Vagina (tissue), 2 donors: ENCODE measurements around the gene TOR2A. TPM values are rescaled to one million over a fixed set of nuclear protein-coding genes. Genes with fewer than 3 reads are reported as not detected.
A peak's percentile ranks its signal among the peaks of the same experiment; 100 is the strongest.

Source experiments
- DNase-seq, 2 donors: peaks; one replicate each; pipeline ENCODE4 v3.0.0-alpha.2; 2017; ENCODE audit errors: extremely low spot score in 2 of 2
- H3K27ac ChIP-seq: fragments of 200-600 bp; sonication (generic); one replicate; pipeline ENCODE4 v1.5.1; 2019
- H3K27me3 ChIP-seq: fragments of 200-600 bp; sonication (generic); one replicate; pipeline ENCODE4 v1.5.1; 2019
- H3K36me3 ChIP-seq, 2 donors: fragments of 200-600 bp; sonication (generic); one replicate each; pipeline ENCODE4 v1.5.1; 2017 to 2019
- H3K4me1 ChIP-seq: fragments of 200-600 bp; sonication (generic); one replicate; pipeline ENCODE4 v1.5.1; 2019
- H3K4me3 ChIP-seq, 2 donors: fragments of 200-600 bp; sonication (generic); 1 replicate in 1 of 2; 2 replicates in 1 of 2; pipeline ENCODE4 v1.5.1; 2016 to 2019
- H3K9me3 ChIP-seq: fragments of 200-600 bp; sonication (generic); one replicate; pipeline ENCODE4 v1.5.1; 2019
- POLR2A ChIP-seq, 2 donors: fragments of 450-650 bp; IDR thresholded peaks; one replicate each; pipeline ENCODE4 v1.6.1; 2017; ENCODE audit warnings: antibody characterized with exemption in 2 of 2, mild to moderate bottlenecking in 2 of 2, moderate library complexity in 2 of 2
- POLR2AphosphoS5 ChIP-seq, 2 donors: sonication (generic); formaldehyde crosslinking; IDR thresholded peaks; one replicate each; pipeline ENCODE4 v1.9.0; 2017; ENCODE audit warnings: antibody characterized with exemption in 2 of 2, mild to moderate bottlenecking in 2 of 2, low read depth in 1 of 2; ENCODE audit not compliant: insufficient read depth in 1 of 2
- intact Hi-C: fragments of 100-400 bp; cut with DNase I; formaldehyde crosslinking; loops from one replicate; pipeline ENCODE4 v1.15.1; 2023
- total RNA-seq: library from RNA; depleted of rRNA; stranded (reverse); fragments of >200 nt; gene quantifications from one replicate; pipeline ENCODE4 v1.2.3, GENCODE V29; 2016
- TF ChIP-seq, protein P1 (sequence below), 3 experiments: fragments of 450-650 bp in 2 of 3; fragments of 200-600 bp in 1 of 3; sonication (generic) in 1 of 3; IDR thresholded peaks; one replicate each; pipeline ENCODE4 v1.5.1; 2017 to 2019; ENCODE audit warnings: antibody characterized with exemption in 3 of 3, mild to moderate bottlenecking in 2 of 3, moderate library complexity in 2 of 3

Gene TOR2A
- total RNA-seq, 1 donor from 2014 or later, result 12.3 TPM

DNA sequence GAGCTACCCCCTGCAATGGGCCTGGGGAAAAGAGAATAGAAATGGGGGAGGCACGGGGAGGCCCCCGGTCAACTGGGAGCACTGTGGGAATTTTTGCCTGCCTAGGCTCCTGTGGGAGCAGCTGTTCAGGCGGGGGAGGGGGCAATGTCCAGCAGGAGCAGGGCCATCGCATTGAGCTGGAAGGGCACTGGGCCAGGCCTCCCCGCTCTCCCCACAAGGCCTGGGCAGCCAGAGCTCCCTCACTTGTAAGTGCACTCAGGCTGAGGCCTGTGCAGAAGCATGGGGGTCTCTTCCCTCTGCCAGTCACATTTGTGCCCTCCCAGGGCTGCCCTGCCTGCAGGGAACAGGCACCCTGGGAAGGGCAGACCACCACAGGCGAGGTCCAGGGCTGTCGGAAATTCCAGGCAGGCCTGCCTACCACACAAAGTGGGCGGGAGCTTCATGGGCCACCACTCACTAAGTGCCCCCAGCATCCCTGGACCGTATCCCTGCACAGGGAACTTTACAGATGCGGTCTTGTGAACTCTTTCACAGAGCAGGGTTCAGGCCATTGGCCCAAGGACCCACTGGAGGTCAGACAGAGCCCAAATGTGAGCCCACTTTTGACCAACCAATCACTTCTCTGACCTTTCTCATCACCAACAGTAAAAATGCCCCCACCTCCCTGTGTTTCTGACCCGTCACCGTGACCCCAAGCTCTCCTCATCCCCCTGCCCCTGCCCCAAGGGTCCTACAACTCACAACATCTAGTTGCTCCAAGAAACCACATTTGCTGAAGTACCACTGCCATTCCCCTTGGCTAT is 29.3 kb downstream of the TOR2A start:
- Histone ChIP-seq H3K27me3 (no peaks in the 10 kb centered on the region), H3K9me3 (no peaks in the 10 kb centered on the region), H3K4me1 (no peaks in the 10 kb centered on the region), H3K4me3 (no peak overlapping the region), H3K27ac (no peak overlapping the region), H3K36me3 (no peaks in the 10 kb centered on the region)
- no peak for DNase-seq
- no peak for TF ChIP-seq POLR2AphosphoS5 (IDR thresholded peaks at IDR 0.05; ENCODE audit: insufficient read depth in 1 of 2, low read depth in 1 of 2)
- no peak for TF ChIP-seq POLR2A (IDR thresholded peaks at IDR 0.05)
- TF ChIP-seq, protein P1, sequence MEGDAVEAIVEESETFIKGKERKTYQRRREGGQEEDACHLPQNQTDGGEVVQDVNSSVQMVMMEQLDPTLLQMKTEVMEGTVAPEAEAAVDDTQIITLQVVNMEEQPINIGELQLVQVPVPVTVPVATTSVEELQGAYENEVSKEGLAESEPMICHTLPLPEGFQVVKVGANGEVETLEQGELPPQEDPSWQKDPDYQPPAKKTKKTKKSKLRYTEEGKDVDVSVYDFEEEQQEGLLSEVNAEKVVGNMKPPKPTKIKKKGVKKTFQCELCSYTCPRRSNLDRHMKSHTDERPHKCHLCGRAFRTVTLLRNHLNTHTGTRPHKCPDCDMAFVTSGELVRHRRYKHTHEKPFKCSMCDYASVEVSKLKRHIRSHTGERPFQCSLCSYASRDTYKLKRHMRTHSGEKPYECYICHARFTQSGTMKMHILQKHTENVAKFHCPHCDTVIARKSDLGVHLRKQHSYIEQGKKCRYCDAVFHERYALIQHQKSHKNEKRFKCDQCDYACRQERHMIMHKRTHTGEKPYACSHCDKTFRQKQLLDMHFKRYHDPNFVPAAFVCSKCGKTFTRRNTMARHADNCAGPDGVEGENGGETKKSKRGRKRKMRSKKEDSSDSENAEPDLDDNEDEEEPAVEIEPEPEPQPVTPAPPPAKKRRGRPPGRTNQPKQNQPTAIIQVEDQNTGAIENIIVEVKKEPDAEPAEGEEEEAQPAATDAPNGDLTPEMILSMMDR (IDR thresholded peaks at IDR 0.05), result no peak
- intact Hi-C loops, result no loop called here

DNA sequence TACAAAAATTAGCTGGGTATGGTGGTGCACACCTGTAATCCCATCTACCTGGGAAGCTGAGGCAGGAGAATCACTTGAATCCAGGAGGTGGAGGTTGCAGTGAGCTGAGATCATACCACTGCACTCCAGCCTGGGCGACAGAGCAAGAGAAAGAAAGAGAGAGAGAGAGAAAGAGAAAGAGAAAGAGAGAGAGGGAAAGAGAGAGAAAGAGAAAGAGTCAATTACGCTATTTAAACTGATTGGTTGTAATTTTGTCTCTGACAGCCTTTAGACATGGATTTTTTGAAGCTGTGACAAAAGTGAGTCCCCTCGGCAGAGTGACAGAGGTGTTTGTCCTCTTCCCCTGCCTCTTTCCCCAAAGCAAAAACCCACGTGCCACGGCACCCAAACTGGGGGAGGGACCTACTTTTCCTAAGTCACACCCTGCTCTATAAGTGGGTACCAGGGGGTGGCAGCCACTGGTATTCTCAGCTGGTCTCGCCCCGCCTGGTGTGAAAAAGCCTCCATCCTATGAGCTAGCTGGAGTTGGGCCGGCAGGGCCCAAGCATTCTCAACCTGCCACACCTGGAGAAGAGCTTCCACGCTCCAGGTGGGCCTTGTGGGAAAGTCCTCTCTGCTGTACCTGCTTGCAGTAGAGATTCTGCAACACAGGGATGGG is 31.7 kb downstream of the TOR2A start:
- intact Hi-C loops, result no loop called here
- DNase-seq, result no peak
- Histone ChIP-seq H3K36me3 (no peaks in the 10 kb centered on the region), H3K27ac (no peak overlapping the region), H3K4me1 (peaks cover 9% of the 10 kb centered on the region), H3K27me3 (no peaks in the 10 kb centered on the region), H3K4me3 (no peak overlapping the region), H3K9me3 (no peaks in the 10 kb centered on the region)
- TF ChIP-seq, protein P1 (IDR thresholded peaks at IDR 0.05), result no peak
- TF ChIP-seq POLR2A (IDR thresholded peaks at IDR 0.05) (no peak), POLR2AphosphoS5 (IDR thresholded peaks at IDR 0.05; ENCODE audit: insufficient read depth in 1 of 2, low read depth in 1 of 2) (no peak)

DNA sequence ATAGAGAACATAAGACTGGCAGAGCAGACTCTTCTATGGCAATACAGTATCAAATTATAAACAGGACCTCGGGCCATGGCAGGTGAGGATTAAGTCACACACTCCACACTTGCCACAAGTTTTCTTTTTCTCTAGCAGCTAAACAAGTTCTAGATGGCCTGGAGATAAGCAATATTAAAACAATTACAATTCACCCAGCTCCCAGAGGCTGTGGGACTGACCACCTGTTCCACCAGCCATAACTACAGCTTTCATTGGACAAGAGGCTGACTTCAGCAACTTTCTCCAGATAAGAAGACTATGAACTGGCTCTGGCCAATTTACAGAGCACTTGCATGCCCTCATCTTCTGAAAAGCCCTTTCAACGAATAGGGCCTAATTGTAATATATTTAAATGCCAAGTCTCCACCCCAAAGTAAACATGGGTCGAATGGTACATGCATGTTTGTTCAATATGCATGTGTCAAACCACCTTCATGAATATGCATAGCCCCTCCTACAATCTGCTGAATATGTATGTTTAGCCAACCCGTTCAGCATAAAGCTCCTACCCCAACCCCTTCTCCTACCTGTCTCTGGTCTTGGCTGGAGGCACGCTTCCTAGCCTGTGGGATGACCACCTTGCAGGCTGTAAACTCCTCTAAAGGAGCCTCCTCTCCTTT is 34.4 kb downstream of the TOR2A start:
- no peaks in the 10 kb centered on the region for H3K36me3 ChIP-seq
- no peak overlapping the region for H3K27ac ChIP-seq
- intact Hi-C loops, result no loop called here
- no peak overlapping the region for H3K4me3 ChIP-seq
- DNase-seq, result no peak
- no peaks in the 10 kb centered on the region for H3K27me3 ChIP-seq
- no peaks in the 10 kb centered on the region for H3K9me3 ChIP-seq
- peaks cover 9% of the 10 kb centered on the region for H3K4me1 ChIP-seq
- TF ChIP-seq, protein P1 (IDR thresholded peaks at IDR 0.05), result no peak
- TF ChIP-seq POLR2A (IDR thresholded peaks at IDR 0.05) (no peak), POLR2AphosphoS5 (IDR thresholded peaks at IDR 0.05; ENCODE audit: insufficient read depth in 1 of 2, low read depth in 1 of 2) (no peak)

DNA sequence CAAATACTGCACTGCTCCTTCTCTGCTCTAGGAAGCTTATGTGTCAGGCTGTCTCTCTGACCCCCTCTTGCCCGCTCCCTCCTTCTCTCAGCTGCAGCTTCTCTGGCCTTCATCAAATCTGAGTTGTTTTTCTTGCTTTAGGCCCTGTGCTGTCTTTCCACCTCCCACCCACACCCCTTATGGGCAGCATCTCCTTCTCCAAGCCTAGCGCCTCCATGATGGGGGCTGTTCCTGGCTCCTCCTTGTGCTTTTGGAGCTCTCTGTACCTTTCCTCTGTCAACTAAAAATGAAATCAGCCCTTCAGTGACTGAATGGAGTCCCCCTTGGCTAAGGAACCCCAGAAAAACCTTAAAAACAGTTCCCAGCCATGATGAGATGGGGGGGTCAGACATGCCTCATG is 35.0 kb downstream of the TOR2A start:
- no peaks in the 10 kb centered on the region for H3K36me3 ChIP-seq
- DNase-seq, result no peak
- no peak overlapping the region for H3K4me3 ChIP-seq
- peak overlapping the region; percentile 87 for H3K27ac ChIP-seq
- H3K4me1 ChIP-seq, result peaks cover 9% of the 10 kb centered on the region
- H3K9me3 ChIP-seq, result no peaks in the 10 kb centered on the region
- H3K27me3 ChIP-seq, result no peaks in the 10 kb centered on the region
- no peak for TF ChIP-seq POLR2A (IDR thresholded peaks at IDR 0.05)
- TF ChIP-seq, protein P1 (IDR thresholded peaks at IDR 0.05), result no peak
- no peak for TF ChIP-seq POLR2AphosphoS5 (IDR thresholded peaks at IDR 0.05; ENCODE audit: insufficient read depth in 1 of 2, low read depth in 1 of 2)
- intact Hi-C loops, result no loop called here
